Amygdala (tissue), 56 donors: ENCODE measurements around the gene INHBB.
"Not testable (repeated sequence)": the region's sequence is repeated elsewhere in the genome, so short reads cannot be mapped to it uniquely, and the experiment has no call there.

ENCODE experiments used
- DNase-seq, 56 donors: peaks; one replicate each; lab custom pipeline; 2025; lab: John Stamatoyannopoulos, UW

INHBB gene

GRCh38 chr2:120315367-120316033 lies 30.4 kb upstream of the INHBB start:
- no peak for DNase-seq

GRCh38 chr2:120316071-120316470 lies 29.9 kb upstream of the INHBB start:
- DNase-seq, result no peak

GRCh38 chr2:120316528-120317179 lies 29.3 kb upstream of the INHBB start:
- no peak for DNase-seq

GRCh38 chr2:120317180-120317533 lies 28.8 kb upstream of the INHBB start:
- no peak for DNase-seq

GRCh38 chr2:120317916-120318315 lies 28.0 kb upstream of the INHBB start:
- DNase-seq, result no peak

- DNase-seq, result peak in 6 of 56 donors; percentile 9 to 33 (median 13)
Observed at GRCh38 chr2:120318626-120319025, 27.3 kb upstream of the INHBB start.

GRCh38 chr2:120319123-120319522 lies 26.8 kb upstream of the INHBB start:
- no peak for DNase-seq

- DNase-seq, result no peak
Observed at GRCh38 chr2:120319686-120320317, 26.1 kb upstream of the INHBB start.

- DNase-seq, result no peak
Observed at GRCh38 chr2:120320318-120320851, 25.6 kb upstream of the INHBB start.

GRCh38 chr2:120320887-120321556 lies 24.9 kb upstream of the INHBB start:
- DNase-seq, result not testable (repeated sequence)

GRCh38 chr2:120321721-120322284 lies 24.1 kb upstream of the INHBB start:
- DNase-seq, result no peak

GRCh38 chr2:120322329-120322728 lies 23.6 kb upstream of the INHBB start:
- DNase-seq, result no peak

- DNase-seq, result peak in 10 of 56 donors; percentile 7 to 41 (median 15)
Observed at GRCh38 chr2:120323214-120323613, 22.7 kb upstream of the INHBB start.

GRCh38 chr2:120323807-120324399 lies 22.0 kb upstream of the INHBB start:
- DNase-seq, result no peak

GRCh38 chr2:120324933-120325332 lies 21.0 kb upstream of the INHBB start:
- no peak for DNase-seq

- DNase-seq, result no peak
Observed at GRCh38 chr2:120326066-120326465, 19.9 kb upstream of the INHBB start.

- DNase-seq, result no peak
Observed at GRCh38 chr2:120330946-120331822, 14.8 kb upstream of the INHBB start.

- DNase-seq, result no peak
Observed at GRCh38 chr2:120331903-120332302, 14.0 kb upstream of the INHBB start.

- DNase-seq, result no peak
Observed at GRCh38 chr2:120332384-120332783, 13.6 kb upstream of the INHBB start.
